Thoracic aorta (tissue), 2 donors: ENCODE results near the gene TBC1D1. TPM values are rescaled to one million over a fixed set of nuclear protein-coding genes. Genes with fewer than 3 reads are reported as not detected.

Experiments
- ATAC-seq: fragments of 150-250 bp; one replicate; pipeline ENCODE4 v1.8.0; 2017; ENCODE audit warnings: low read depth; ENCODE audit not compliant: insufficient number of reproducible peaks, low FRiP score
- DNase-seq: peaks from one replicate; pipeline ENCODE4 v3.0.0-alpha.2; 2020; ENCODE audit warnings: low spot score
- H3K27ac ChIP-seq, 2 donors: fragments of 200-600 bp; sonication (generic); 1 replicate in 1 of 2; 2 replicates in 1 of 2; pipeline ENCODE4 v1.5.1; 2016; ENCODE audit warnings: mild to moderate bottlenecking in 2 of 2, moderate library complexity in 2 of 2
- H3K27me3 ChIP-seq: fragments of 200-600 bp; sonication (generic); replicated peaks from 2 replicates; pipeline ENCODE4 v1.6.0; 2016; ENCODE audit warnings: mild to moderate bottlenecking; ENCODE audit not compliant: insufficient read depth
- H3K36me3 ChIP-seq: fragments of 200-600 bp; sonication (generic); one replicate; pipeline ENCODE4 v1.5.1; 2016
- H3K4me1 ChIP-seq, 2 donors: fragments of 200-600 bp; sonication (generic); 1 replicate in 1 of 2; 2 replicates in 1 of 2; pipeline versions ENCODE4 v1.5.1 to v1.6.0; 2016; ENCODE audit warnings: low read depth in 2 of 2, mild to moderate bottlenecking in 1 of 2; ENCODE audit not compliant: control insufficient read depth in 1 of 2
- H3K4me3 ChIP-seq: fragments of 200-600 bp; sonication (generic); 2 replicates; pipeline ENCODE4 v1.5.1; 2016; ENCODE audit warnings: mild to moderate bottlenecking
- H3K9me3 ChIP-seq: fragments of 200-600 bp; sonication (generic); 2 replicates; pipeline ENCODE4 v1.5.1; 2016
- total RNA-seq, 2 donors: library from RNA; depleted of rRNA; stranded (reverse); fragments of >200 nt; gene quantifications; one replicate each; pipeline versions ENCODE4 v1.1.0 to v1.2.3, GENCODE V29; 2016
- TF ChIP-seq, protein P1 (sequence below): fragments of 200-600 bp; sonication (generic); IDR thresholded peaks from one replicate; pipeline ENCODE4 v1.5.1; 2019; ENCODE audit warnings: antibody characterized with exemption

Gene TBC1D1
- total RNA-seq, 2 donors from 2014 or later: 152 to 206 TPM

- Histone ChIP-seq H3K27ac (no peak overlapping the region), H3K9me3 (no peaks in the 10 kb centered on the region), H3K36me3 (no peaks in the 10 kb centered on the region), H3K4me1 (peaks cover 28 to 71% of the 10 kb centered on the region in 2 donors), H3K4me3 (no peak overlapping the region), H3K27me3 (no peaks in the 10 kb centered on the region)
- TF ChIP-seq, protein P1, sequence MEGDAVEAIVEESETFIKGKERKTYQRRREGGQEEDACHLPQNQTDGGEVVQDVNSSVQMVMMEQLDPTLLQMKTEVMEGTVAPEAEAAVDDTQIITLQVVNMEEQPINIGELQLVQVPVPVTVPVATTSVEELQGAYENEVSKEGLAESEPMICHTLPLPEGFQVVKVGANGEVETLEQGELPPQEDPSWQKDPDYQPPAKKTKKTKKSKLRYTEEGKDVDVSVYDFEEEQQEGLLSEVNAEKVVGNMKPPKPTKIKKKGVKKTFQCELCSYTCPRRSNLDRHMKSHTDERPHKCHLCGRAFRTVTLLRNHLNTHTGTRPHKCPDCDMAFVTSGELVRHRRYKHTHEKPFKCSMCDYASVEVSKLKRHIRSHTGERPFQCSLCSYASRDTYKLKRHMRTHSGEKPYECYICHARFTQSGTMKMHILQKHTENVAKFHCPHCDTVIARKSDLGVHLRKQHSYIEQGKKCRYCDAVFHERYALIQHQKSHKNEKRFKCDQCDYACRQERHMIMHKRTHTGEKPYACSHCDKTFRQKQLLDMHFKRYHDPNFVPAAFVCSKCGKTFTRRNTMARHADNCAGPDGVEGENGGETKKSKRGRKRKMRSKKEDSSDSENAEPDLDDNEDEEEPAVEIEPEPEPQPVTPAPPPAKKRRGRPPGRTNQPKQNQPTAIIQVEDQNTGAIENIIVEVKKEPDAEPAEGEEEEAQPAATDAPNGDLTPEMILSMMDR: no peak
- DNase-seq (no peak), ATAC-seq (no peak)
Observed at GRCh38 chr4:38004062-38004461, 113.2 kb downstream of the TBC1D1 start.

DNA sequence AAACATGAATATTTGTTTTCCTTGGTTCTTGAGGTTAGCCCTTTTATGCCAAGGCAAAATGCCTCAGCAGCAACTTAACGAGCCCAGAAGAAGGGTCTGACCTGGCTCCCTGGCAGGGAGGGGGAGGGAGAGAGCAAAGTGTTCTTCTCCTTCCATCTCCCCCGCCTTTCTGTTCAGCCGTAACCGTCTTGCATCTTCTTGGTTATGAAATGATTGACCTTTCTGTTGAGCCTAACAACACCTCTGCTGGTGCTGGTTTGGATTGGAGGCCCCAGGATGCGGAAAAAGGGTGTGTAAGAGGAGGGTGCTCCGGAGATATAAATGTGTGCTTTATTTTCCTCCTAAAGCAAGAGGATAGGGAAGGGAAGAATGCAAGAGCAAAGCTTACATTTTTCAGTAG is 114.0 kb downstream of the TBC1D1 start:
- ATAC-seq: no peak
- Histone ChIP-seq H3K36me3 (no peaks in the 10 kb centered on the region), H3K27me3 (no peaks in the 10 kb centered on the region), H3K27ac (no peak overlapping the region), H3K9me3 (no peaks in the 10 kb centered on the region), H3K4me3 (no peak overlapping the region), H3K4me1 (peaks cover 36 to 75% of the 10 kb centered on the region in 2 donors)
- TF ChIP-seq, protein P1: no peak
- no peak for DNase-seq

DNA sequence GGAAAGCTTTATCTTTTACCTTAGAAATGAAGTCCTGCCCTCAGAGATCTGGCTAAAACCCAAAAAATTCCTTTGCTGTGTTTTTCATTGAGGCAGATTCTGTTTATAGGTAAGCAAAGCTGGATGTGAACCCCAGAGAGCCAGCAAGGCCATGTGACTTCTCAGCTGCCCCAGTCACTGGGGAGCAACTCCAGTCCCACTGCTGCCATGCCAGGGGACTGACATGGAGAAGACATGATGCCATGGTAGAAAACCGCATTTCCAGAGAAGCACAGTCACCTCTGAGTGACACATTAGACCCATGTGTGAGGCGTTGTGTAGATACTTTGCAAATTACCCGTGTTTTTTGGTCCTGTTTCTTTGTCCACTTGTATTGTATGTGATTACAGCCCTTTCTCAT is 114.8 kb downstream of the TBC1D1 start:
- ATAC-seq (no peak), DNase-seq (no peak)
- H3K27me3 ChIP-seq: no peaks in the 10 kb centered on the region
- H3K27ac ChIP-seq: no peak overlapping the region
- H3K9me3 ChIP-seq: no peaks in the 10 kb centered on the region
- peaks cover 43 to 82% of the 10 kb centered on the region in 2 donors for H3K4me1 ChIP-seq
- TF ChIP-seq, protein P1: no peak
- no peak overlapping the region for H3K4me3 ChIP-seq
- no peaks in the 10 kb centered on the region for H3K36me3 ChIP-seq

DNA sequence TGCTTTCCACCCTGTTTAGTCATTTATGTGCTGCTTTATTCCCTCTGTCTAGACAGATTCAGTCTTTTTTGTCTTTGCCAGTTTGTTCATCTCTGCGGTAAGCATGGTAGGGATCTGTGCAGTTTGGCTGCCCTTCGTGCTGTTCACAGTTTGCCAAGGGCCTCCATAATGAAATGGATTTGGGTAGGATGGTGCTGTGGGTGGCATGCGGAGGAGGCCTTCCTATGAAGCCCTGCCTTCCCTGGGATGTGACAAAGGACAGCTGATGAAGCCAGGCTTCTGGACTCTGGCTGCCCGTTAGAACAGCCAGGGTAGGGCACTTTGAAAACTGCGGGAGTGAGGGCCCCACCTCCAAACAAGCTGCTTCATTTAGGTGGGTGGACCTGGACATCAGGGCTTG is 116.8 kb downstream of the TBC1D1 start:
- no peak overlapping the region for H3K27ac ChIP-seq
- TF ChIP-seq, protein P1: no peak
- no peaks in the 10 kb centered on the region for H3K36me3 ChIP-seq
- no peak overlapping the region for H3K4me3 ChIP-seq
- peaks cover 44 to 75% of the 10 kb centered on the region in 2 donors for H3K4me1 ChIP-seq
- H3K27me3 ChIP-seq: no peaks in the 10 kb centered on the region
- ATAC-seq (no peak), DNase-seq (no peak)
- H3K9me3 ChIP-seq: no peaks in the 10 kb centered on the region

GRCh38 chr4:38008571-38009021 is 117.7 kb downstream of the TBC1D1 start:
- H3K9me3 ChIP-seq: no peaks in the 10 kb centered on the region
- H3K27ac ChIP-seq: no peak overlapping the region

More at GRCh38 chr4:38008571-38009021, 117.7 kb downstream of the TBC1D1 start:
- Histone ChIP-seq H3K4me3 (no peak overlapping the region), H3K36me3 (no peaks in the 10 kb centered on the region), H3K27me3 (no peaks in the 10 kb centered on the region), H3K4me1 (peaks cover 48 to 74% of the 10 kb centered on the region in 2 donors)
- no peak for DNase-seq
- TF ChIP-seq, protein P1: no peak
- no peak for ATAC-seq
